Measurements from ENCODE around the gene KIF9.

Gene KIF9

GRCh38 chr3:47250309-47251060, 32.1 kb downstream of the KIF9 start:
- no peaks in the 10 kb centered on the region for H3K4me1 ChIP-seq (ENCODE audit: control insufficient read depth, insufficient read depth, low read length)
- H3K27ac ChIP-seq (ENCODE audit: low read length), result no peak overlapping the region
- H3K9me3 ChIP-seq (ENCODE audit: control insufficient read depth in 2 of 2, low read length in 2 of 2), result no peaks in the 10 kb centered on the region
- H3K36me3 ChIP-seq (ENCODE audit: control insufficient read depth in 2 of 2, insufficient read depth in 2 of 2, low read length in 2 of 2), result no peaks in the 10 kb centered on the region
- H3K27me3 ChIP-seq (ENCODE audit: control insufficient read depth in 1 of 2, insufficient read depth in 2 of 2, low read length in 2 of 2), result no peaks in the 10 kb centered on the region
- no peak overlapping the region for H3K4me3 ChIP-seq (ENCODE audit: low read length in 2 of 2)
- H3K9ac ChIP-seq (ENCODE audit: low read length in 2 of 2), result no peak overlapping the region

DNA sequence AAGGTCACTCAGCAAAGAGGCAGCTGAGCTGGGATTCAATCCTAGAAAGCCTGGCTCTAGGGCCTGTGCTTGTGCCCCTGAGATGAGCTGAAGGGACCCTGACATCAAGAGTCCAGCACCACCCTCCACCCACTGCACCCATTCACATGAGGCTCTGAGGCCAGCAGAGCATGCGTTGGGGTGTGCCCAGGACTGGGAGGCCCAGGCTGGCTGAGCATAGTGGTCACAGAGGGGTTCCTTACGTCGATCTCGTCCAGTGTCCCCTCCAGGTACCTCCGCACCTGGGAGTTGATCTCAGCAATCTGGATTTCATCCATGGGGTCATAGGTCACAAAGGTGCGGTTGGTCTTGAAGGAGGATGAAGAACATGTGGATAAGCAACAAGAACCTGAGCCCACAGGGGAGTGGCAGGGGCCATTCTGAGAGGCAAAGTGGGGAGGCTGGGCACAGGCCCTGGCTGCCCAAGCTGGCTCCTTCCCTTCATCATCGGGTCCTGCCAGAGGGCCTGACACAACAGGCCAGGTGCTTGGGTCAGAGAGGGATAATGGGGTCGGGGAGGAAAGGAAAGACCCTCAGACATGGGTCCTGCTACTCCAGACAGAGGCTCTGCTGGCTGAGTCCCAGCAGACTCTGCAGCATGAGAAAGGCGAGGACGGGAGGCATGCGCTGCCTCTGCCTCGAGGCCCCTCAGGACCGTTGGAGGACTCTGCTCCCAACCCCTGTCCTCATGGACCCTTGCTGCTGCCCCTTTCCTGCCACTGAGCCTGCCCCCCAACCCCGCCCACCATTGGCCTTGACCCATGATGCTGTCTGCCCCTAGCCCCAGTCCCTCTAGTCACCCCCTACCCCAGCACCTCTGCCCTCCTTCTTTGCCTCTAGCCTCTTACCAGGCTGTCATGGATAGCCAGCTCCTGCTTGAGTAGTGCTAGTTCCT, 35.2 kb downstream of the KIF9 start:
- Histone ChIP-seq H3K9me3 (ENCODE audit: control insufficient read depth in 2 of 2, low read length in 2 of 2) (no peaks in the 10 kb centered on the region), H3K4me1 (ENCODE audit: control insufficient read depth, insufficient read depth, low read length) (no peaks in the 10 kb centered on the region), H3K27me3 (ENCODE audit: control insufficient read depth in 1 of 2, insufficient read depth in 2 of 2, low read length in 2 of 2) (no peaks in the 10 kb centered on the region), H3K36me3 (ENCODE audit: control insufficient read depth in 2 of 2, insufficient read depth in 2 of 2, low read length in 2 of 2) (no peaks in the 10 kb centered on the region), H3K27ac (ENCODE audit: low read length) (no peak overlapping the region), H3K9ac (ENCODE audit: low read length in 2 of 2) (no peak overlapping the region), H3K4me3 (ENCODE audit: low read length in 2 of 2) (no peak overlapping the region)

DNA sequence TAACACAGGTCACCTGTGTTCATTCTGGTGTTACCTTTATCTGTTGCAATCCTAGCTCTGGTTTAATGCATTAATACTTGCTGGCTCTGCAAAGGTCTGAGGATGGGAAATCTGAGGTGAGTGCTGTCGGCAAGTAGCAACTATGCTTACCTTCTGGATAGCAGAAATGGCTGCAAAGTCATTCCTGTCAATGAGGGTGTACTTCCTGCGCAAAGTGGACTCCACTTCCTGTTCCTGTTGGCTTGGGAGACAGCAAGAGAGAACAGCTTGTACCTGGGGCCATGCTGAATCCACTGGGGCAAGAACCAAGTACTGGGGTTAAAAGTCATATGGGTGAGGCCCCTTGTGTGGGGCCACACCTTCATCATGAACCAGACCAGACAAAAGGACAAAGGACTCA, 37.3 kb downstream of the KIF9 start:
- Histone ChIP-seq H3K27me3 (ENCODE audit: control insufficient read depth in 1 of 2, insufficient read depth in 2 of 2, low read length in 2 of 2) (no peaks in the 10 kb centered on the region), H3K36me3 (ENCODE audit: control insufficient read depth in 2 of 2, insufficient read depth in 2 of 2, low read length in 2 of 2) (no peaks in the 10 kb centered on the region), H3K4me3 (ENCODE audit: low read length in 2 of 2) (no peak overlapping the region), H3K4me1 (ENCODE audit: control insufficient read depth, insufficient read depth, low read length) (no peaks in the 10 kb centered on the region), H3K9me3 (ENCODE audit: control insufficient read depth in 2 of 2, low read length in 2 of 2) (no peaks in the 10 kb centered on the region), H3K9ac (ENCODE audit: low read length in 2 of 2) (no peak overlapping the region), H3K27ac (ENCODE audit: low read length) (no peak overlapping the region)

- H3K4me1 ChIP-seq (ENCODE audit: control insufficient read depth, insufficient read depth, low read length), result no peaks in the 10 kb centered on the region
- no peak overlapping the region for H3K4me3 ChIP-seq (ENCODE audit: low read length in 2 of 2)
- no peaks in the 10 kb centered on the region for H3K36me3 ChIP-seq (ENCODE audit: control insufficient read depth in 2 of 2, insufficient read depth in 2 of 2, low read length in 2 of 2)
- no peaks in the 10 kb centered on the region for H3K9me3 ChIP-seq (ENCODE audit: control insufficient read depth in 2 of 2, low read length in 2 of 2)
- H3K9ac ChIP-seq (ENCODE audit: low read length in 2 of 2), result no peak overlapping the region
- H3K27ac ChIP-seq (ENCODE audit: low read length), result no peak overlapping the region
- no peaks in the 10 kb centered on the region for H3K27me3 ChIP-seq (ENCODE audit: control insufficient read depth in 1 of 2, insufficient read depth in 2 of 2, low read length in 2 of 2)
Measured at GRCh38 chr3:47244531-47245100, 38.0 kb downstream of the KIF9 start.

DNA sequence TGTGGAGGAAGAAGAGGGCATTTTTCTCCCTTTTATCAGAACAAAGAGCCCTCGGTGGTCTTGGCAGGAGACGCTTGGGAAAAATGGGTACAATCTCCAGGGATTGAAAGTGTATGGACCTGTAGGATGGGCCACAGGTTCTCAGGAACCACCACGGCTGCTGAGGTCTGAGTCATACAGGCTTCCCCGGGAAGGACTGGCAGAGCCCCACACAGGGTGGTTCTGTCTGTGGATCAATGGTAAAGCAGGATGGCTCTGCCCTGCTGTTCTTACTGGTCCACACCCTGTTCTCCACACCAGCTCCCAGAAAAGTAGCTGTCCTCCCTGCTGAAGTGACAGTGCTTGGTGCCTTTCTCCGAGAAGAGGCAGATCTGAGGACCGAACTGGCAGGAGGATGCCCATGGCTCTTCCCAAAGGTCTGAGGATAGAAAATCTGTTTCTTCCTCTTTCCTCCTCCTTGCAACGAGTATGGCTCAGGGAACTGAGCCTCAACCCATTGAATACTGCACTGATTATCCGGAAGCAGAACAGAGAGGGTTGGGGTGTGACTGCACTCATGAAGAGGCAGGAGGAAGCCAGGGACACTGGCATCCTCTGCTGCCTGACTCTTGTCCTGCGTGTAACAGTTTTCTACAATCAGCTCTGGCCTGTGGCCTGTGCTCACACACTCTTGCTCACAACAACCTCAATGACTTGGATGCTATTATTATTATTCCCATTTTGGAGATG, 39.0 kb downstream of the KIF9 start:
- H3K27ac ChIP-seq (ENCODE audit: low read length), result no peak overlapping the region
- no peaks in the 10 kb centered on the region for H3K27me3 ChIP-seq (ENCODE audit: control insufficient read depth in 1 of 2, insufficient read depth in 2 of 2, low read length in 2 of 2)
- no peaks in the 10 kb centered on the region for H3K36me3 ChIP-seq (ENCODE audit: control insufficient read depth in 2 of 2, insufficient read depth in 2 of 2, low read length in 2 of 2)
- no peaks in the 10 kb centered on the region for H3K4me1 ChIP-seq (ENCODE audit: control insufficient read depth, insufficient read depth, low read length)
- H3K4me3 ChIP-seq (ENCODE audit: low read length in 2 of 2), result no peak overlapping the region
- no peaks in the 10 kb centered on the region for H3K9me3 ChIP-seq (ENCODE audit: control insufficient read depth in 2 of 2, low read length in 2 of 2)
- no peak overlapping the region for H3K9ac ChIP-seq (ENCODE audit: low read length in 2 of 2)

GRCh38 chr3:47239929-47240328, 42.7 kb downstream of the KIF9 start:
- Histone ChIP-seq H3K4me1 (ENCODE audit: control insufficient read depth, insufficient read depth, low read length) (no peaks in the 10 kb centered on the region), H3K9ac (ENCODE audit: low read length in 2 of 2) (no peak overlapping the region), H3K4me3 (ENCODE audit: low read length in 2 of 2) (no peak overlapping the region), H3K9me3 (ENCODE audit: control insufficient read depth in 2 of 2, low read length in 2 of 2) (no peaks in the 10 kb centered on the region), H3K27me3 (ENCODE audit: control insufficient read depth in 1 of 2, insufficient read depth in 2 of 2, low read length in 2 of 2) (no peaks in the 10 kb centered on the region), H3K36me3 (ENCODE audit: control insufficient read depth in 2 of 2, insufficient read depth in 2 of 2, low read length in 2 of 2) (no peaks in the 10 kb centered on the region), H3K27ac (ENCODE audit: low read length) (no peak overlapping the region)

DNA sequence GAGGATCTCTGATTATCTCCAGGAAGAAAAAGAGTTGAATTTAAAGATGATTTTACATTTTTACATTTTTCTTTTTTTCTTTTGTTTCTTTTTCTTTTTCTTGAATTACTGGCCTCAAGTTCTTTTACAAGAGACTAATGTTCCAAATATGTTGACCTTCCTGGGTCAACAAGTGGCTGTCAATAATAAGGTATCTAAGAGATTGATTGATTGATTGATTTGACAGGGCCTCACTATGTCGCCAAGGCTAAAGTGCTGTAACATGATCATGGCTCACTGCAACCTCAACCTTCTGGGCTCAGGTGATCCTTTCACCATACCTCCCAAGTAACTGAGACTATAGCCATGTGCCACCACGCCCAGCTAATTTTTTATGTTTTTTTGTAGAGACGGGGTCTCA, 44.6 kb downstream of the KIF9 start:
- H3K9ac ChIP-seq (ENCODE audit: low read length in 2 of 2), result no peak overlapping the region
- H3K4me1 ChIP-seq (ENCODE audit: control insufficient read depth, insufficient read depth, low read length), result no peaks in the 10 kb centered on the region
- no peaks in the 10 kb centered on the region for H3K9me3 ChIP-seq (ENCODE audit: control insufficient read depth in 2 of 2, low read length in 2 of 2)
- no peak overlapping the region for H3K4me3 ChIP-seq (ENCODE audit: low read length in 2 of 2)
- H3K36me3 ChIP-seq (ENCODE audit: control insufficient read depth in 2 of 2, insufficient read depth in 2 of 2, low read length in 2 of 2), result no peaks in the 10 kb centered on the region
- no peaks in the 10 kb centered on the region for H3K27me3 ChIP-seq (ENCODE audit: control insufficient read depth in 1 of 2, insufficient read depth in 2 of 2, low read length in 2 of 2)
- no peak overlapping the region for H3K27ac ChIP-seq (ENCODE audit: low read length)

- Histone ChIP-seq H3K36me3 (ENCODE audit: control insufficient read depth in 2 of 2, insufficient read depth in 2 of 2, low read length in 2 of 2) (no peaks in the 10 kb centered on the region), H3K9ac (ENCODE audit: low read length in 2 of 2) (no peak overlapping the region), H3K27me3 (ENCODE audit: control insufficient read depth in 1 of 2, insufficient read depth in 2 of 2, low read length in 2 of 2) (no peaks in the 10 kb centered on the region), H3K4me3 (ENCODE audit: low read length in 2 of 2) (no peak overlapping the region), H3K9me3 (ENCODE audit: control insufficient read depth in 2 of 2, low read length in 2 of 2) (no peaks in the 10 kb centered on the region), H3K4me1 (ENCODE audit: control insufficient read depth, insufficient read depth, low read length) (no peaks in the 10 kb centered on the region), H3K27ac (ENCODE audit: low read length) (no peak overlapping the region)
Measured at GRCh38 chr3:47228088-47228487, 54.5 kb downstream of the KIF9 start.

GRCh38 chr3:47227678-47228077, 54.9 kb downstream of the KIF9 start:
- Histone ChIP-seq H3K9me3 (ENCODE audit: control insufficient read depth in 2 of 2, low read length in 2 of 2) (no peaks in the 10 kb centered on the region), H3K27me3 (ENCODE audit: control insufficient read depth in 1 of 2, insufficient read depth in 2 of 2, low read length in 2 of 2) (no peaks in the 10 kb centered on the region), H3K27ac (ENCODE audit: low read length) (no peak overlapping the region), H3K4me3 (ENCODE audit: low read length in 2 of 2) (no peak overlapping the region), H3K36me3 (ENCODE audit: control insufficient read depth in 2 of 2, insufficient read depth in 2 of 2, low read length in 2 of 2) (no peaks in the 10 kb centered on the region), H3K9ac (ENCODE audit: low read length in 2 of 2) (no peak overlapping the region), H3K4me1 (ENCODE audit: control insufficient read depth, insufficient read depth, low read length) (no peaks in the 10 kb centered on the region)

- H3K4me1 ChIP-seq (ENCODE audit: control insufficient read depth, insufficient read depth, low read length), result no peaks in the 10 kb centered on the region
- no peak overlapping the region for H3K27ac ChIP-seq (ENCODE audit: low read length)
- H3K9me3 ChIP-seq (ENCODE audit: control insufficient read depth in 2 of 2, low read length in 2 of 2), result no peaks in the 10 kb centered on the region
- no peak overlapping the region for H3K4me3 ChIP-seq (ENCODE audit: low read length in 2 of 2)
- H3K36me3 ChIP-seq (ENCODE audit: control insufficient read depth in 2 of 2, insufficient read depth in 2 of 2, low read length in 2 of 2), result no peaks in the 10 kb centered on the region
- H3K27me3 ChIP-seq (ENCODE audit: control insufficient read depth in 1 of 2, insufficient read depth in 2 of 2, low read length in 2 of 2), result no peaks in the 10 kb centered on the region
- no peak overlapping the region for H3K9ac ChIP-seq (ENCODE audit: low read length in 2 of 2)
Measured at GRCh38 chr3:47225310-47225906, 57.2 kb downstream of the KIF9 start.
